Cardiac fibroblast (primary cell): ENCODE measurements around the gene TBC1D8.

Experiments
- DNase-seq, 2 donors: peaks; one replicate each; pipeline versions ENCODE4 v3.0.0 to v3.0.0-alpha.2; 2010; ENCODE audit warnings: low read depth in 2 of 2
- H3K4me3 ChIP-seq, 2 donors: replicated peaks in 1 of 2; 1 replicate in 1 of 2; 2 replicates in 1 of 2; pipeline ENCODE4 v1.5.1; 2011; ENCODE audit warnings: low read depth in 2 of 2, low read length in 2 of 2, mild to moderate bottlenecking in 2 of 2, moderate library complexity in 1 of 2
- TF ChIP-seq, protein P1 (sequence below): IDR thresholded peaks from one replicate; pipeline ENCODE4 v1.5.1; 2011; ENCODE audit warnings: low read depth, mild to moderate bottlenecking, low read length, inconsistent platforms

The TBC1D8 gene

DNA sequence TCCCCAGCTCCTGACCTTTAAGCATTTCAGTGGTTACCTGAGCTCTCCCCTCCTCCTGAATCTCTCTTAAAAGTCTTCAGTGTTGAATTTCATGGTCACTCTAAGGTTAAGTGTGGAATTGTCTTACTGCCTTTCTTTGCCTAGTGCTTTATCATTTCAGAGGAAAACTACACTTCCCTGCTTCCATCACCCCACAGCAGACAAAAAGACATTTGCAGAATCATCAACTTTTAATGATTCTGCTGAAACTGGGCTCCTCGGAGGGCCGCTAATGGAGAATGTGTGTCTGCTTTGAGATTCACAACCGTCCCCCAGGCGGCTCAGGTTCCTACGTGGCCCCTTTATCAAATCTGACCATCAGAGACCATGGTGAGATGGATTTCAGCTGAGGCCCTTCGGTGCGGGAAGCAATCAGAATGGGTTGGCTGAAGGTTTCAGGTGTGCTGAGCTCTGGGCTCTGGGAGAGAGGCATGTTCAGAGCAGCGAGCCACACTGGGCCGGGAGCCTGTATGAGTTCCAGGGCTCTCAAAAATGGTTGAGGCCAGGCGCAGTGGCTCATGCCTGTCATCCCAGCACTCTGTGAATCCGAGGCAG, 41.9 kb upstream of the TBC1D8 start:
- TF ChIP-seq, protein P1, sequence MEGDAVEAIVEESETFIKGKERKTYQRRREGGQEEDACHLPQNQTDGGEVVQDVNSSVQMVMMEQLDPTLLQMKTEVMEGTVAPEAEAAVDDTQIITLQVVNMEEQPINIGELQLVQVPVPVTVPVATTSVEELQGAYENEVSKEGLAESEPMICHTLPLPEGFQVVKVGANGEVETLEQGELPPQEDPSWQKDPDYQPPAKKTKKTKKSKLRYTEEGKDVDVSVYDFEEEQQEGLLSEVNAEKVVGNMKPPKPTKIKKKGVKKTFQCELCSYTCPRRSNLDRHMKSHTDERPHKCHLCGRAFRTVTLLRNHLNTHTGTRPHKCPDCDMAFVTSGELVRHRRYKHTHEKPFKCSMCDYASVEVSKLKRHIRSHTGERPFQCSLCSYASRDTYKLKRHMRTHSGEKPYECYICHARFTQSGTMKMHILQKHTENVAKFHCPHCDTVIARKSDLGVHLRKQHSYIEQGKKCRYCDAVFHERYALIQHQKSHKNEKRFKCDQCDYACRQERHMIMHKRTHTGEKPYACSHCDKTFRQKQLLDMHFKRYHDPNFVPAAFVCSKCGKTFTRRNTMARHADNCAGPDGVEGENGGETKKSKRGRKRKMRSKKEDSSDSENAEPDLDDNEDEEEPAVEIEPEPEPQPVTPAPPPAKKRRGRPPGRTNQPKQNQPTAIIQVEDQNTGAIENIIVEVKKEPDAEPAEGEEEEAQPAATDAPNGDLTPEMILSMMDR, result no peak
- H3K4me3 ChIP-seq, result no peak overlapping the region
- no peak for DNase-seq

DNA sequence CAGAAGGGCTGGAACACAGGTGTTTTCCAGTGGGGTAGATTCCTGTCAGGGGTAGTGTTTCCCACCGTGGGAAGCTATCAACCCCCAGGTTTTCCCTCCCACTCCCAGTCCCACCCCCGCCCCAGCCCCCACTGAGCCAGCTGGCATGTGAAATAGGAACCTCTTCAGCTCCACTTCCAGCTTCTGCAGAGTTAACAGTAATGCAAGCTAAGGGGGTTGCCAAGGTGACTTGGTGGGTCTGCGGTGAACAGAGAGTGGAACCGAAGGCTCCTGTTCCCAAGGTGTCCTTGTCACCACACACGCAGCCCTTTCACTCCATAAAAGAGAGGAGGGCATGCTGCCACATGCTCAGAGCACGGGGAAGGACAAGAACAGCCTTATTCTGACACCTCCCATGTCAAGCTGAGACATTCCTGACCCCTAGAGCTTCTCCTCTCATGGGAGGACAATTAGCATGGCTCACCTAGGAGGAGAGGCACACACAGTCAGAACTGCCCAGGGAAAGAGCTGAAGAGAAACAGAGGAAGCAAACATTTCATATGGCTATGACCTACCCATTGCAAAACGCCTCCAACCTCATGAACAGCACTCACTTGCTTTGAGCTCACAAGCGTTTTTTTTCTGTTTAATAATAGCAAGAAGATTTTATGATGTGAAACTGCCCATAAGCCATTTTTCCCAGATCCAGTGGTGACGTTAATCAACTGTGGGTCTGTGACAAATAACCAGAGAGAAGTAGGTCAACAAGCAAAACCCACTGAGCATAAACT, 39.8 kb upstream of the TBC1D8 start:
- no peak for DNase-seq
- TF ChIP-seq, protein P1, result no peak
- H3K4me3 ChIP-seq, result no peak overlapping the region

DNA sequence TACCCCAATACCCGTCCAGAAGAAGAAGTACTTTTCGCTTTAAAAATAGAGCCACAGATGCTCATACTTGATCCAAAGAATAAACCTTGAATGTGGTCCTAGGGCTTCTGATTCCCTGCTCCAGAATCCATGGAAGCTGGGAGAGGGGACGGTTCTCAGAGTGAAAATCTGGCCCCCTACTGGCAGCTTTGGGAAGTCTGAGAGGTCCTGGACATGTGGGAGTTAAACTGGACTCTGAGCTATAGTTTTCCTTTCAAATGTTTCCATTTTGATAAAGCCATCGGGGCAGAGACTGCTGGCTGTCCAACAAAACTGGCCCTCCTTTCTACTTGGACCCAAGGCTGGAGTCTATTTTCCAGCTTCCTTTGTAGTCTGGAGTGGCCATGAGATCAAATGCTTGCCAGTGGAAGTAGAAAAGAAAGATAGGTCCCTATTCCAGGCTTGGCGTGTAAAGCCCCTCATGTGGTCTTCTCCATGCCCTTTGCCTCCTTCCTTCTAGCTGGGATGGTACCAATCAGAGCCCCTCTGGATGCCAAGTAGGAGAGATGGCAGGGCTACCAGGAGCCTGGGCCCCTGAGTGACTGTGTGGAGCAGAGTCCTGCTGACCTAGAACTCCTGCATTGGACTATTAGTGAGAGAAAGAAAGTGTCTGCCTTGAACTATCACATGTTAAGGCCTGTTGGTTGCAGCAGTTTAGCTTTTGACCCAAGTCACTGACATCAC, 37.7 kb upstream of the TBC1D8 start:
- DNase-seq, result peak; percentile 58 to 61
- H3K4me3 ChIP-seq, result no peak overlapping the region

DNA sequence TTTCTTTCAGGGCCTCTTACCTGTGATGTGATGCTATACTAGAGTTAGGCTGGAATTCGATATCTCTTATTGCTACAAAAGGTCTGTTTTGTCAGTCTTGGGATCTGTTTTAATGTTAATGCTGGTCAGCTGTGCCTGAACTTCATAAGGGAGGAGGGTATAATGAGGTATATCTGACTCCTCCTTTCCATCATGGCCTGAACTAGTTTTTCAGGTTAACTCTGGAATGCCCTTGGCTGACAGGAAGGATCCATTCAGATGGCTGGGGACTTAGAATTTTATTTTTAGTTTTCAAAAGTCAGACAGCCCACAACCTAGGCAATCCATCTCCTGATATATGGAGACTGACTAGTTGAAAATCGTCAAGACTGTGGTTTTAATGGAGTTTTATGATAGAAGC, 35.9 kb upstream of the TBC1D8 start:
- no peak overlapping the region for H3K4me3 ChIP-seq
- DNase-seq, result no peak
- TF ChIP-seq, protein P1, result no peak

More for the DNA sequence above, 37.7 kb upstream of the TBC1D8 start:
- TF ChIP-seq, protein P1, result peak; percentile 78

DNA sequence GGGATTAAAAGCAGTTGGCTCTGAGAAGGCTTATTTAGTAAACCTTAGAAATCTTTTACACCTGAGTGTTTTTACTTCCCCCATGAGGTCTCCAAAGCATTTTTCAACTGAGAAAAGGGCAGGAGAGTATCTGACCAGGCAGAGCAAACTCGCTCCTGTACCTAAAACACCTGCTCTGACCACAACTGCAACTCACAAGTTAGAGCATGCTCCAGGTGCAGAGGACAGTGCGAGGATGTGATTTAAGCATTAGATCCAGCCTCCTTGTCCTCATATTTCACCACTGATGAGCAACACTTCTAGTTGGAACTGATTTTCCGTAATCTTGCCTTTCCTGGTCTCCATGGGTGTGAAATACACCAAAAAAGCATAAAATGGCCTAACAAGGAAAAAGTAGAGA, 34.5 kb upstream of the TBC1D8 start:
- H3K4me3 ChIP-seq, result no peak overlapping the region
- DNase-seq, result no peak
- TF ChIP-seq, protein P1, result no peak

DNA sequence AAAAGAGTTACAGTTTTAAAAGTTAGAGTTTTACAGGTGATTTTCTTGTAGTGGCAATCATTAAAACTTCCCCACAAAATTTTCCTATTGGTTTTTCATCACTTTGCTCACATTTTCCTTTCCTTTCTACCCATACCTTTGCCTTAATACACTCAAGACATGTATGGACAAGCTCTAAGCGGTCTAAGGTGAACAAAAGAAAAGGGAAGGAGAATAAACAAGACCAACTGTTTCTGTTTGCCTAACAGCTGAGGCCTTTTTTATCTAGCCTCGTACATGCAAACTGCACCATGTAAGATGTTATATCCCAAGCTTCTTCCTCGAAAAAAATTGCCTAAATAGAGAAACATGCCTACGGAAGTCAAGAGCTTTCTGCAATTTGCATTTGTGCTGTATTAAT, 33.9 kb upstream of the TBC1D8 start:
- TF ChIP-seq, protein P1, result no peak
- no peak for DNase-seq
- H3K4me3 ChIP-seq, result no peak overlapping the region
